SK-N-MC (cell line): ENCODE data around the gene SPANXN4.

Experiments
- EZH2 ChIP-seq: fragments of 200-600 bp; sonication (generic); IDR thresholded peaks from one replicate; pipeline ENCODE4 v1.6.1; 2017; ENCODE audit warnings: antibody characterized with exemption
- POLR2AphosphoS5 ChIP-seq: IDR thresholded peaks from 2 replicates; pipeline ENCODE4 v1.6.1; 2012; ENCODE audit warnings: mild to moderate bottlenecking, low read depth, low read length, borderline replicate concordance

GRCh38 chrX:142999199-142999701 lies 26.5 kb upstream of the SPANXN4 start:
- TF ChIP-seq POLR2AphosphoS5 (no peak), EZH2 (no peak)
